ENCODE results near the gene ACAD11.

ACAD11 gene

GRCh38 chr3:132522353-132522752 is 137.3 kb downstream of the ACAD11 start:
- Histone ChIP-seq H3K4me3 (replicated peaks; ENCODE audit: low read depth, low read length) (no peak overlapping the region), H3K27me3 (replicated peaks; ENCODE audit: control insufficient read depth, insufficient read depth, low read length) (no peaks in the 10 kb centered on the region), H3K36me3 (ENCODE audit: control insufficient read depth, insufficient read depth, low read length) (peaks cover 7% of the 10 kb centered on the region)
- TF ChIP-seq, protein P1, sequence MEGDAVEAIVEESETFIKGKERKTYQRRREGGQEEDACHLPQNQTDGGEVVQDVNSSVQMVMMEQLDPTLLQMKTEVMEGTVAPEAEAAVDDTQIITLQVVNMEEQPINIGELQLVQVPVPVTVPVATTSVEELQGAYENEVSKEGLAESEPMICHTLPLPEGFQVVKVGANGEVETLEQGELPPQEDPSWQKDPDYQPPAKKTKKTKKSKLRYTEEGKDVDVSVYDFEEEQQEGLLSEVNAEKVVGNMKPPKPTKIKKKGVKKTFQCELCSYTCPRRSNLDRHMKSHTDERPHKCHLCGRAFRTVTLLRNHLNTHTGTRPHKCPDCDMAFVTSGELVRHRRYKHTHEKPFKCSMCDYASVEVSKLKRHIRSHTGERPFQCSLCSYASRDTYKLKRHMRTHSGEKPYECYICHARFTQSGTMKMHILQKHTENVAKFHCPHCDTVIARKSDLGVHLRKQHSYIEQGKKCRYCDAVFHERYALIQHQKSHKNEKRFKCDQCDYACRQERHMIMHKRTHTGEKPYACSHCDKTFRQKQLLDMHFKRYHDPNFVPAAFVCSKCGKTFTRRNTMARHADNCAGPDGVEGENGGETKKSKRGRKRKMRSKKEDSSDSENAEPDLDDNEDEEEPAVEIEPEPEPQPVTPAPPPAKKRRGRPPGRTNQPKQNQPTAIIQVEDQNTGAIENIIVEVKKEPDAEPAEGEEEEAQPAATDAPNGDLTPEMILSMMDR (IDR thresholded peaks at IDR 0.05; ENCODE audit: insufficient read depth, low read length, poor library complexity, severe bottlenecking): no peak
- no peak for DNase-seq (ENCODE audit: extremely low read depth, insufficient read length)

GRCh38 chr3:132521901-132522300 is 137.7 kb downstream of the ACAD11 start:
- no peak for DNase-seq (ENCODE audit: extremely low read depth, insufficient read length)
- no peaks in the 10 kb centered on the region for H3K27me3 ChIP-seq (replicated peaks; ENCODE audit: control insufficient read depth, insufficient read depth, low read length)
- no peak overlapping the region for H3K4me3 ChIP-seq (replicated peaks; ENCODE audit: low read depth, low read length)
- TF ChIP-seq, protein P1 (IDR thresholded peaks at IDR 0.05; ENCODE audit: insufficient read depth, low read length, poor library complexity, severe bottlenecking): no peak
- H3K36me3 ChIP-seq (ENCODE audit: control insufficient read depth, insufficient read depth, low read length): peaks cover 9% of the 10 kb centered on the region

- no peaks in the 10 kb centered on the region for H3K27me3 ChIP-seq (replicated peaks; ENCODE audit: control insufficient read depth, insufficient read depth, low read length)
- no peak overlapping the region for H3K4me3 ChIP-seq (replicated peaks; ENCODE audit: low read depth, low read length)
- no peak for DNase-seq (ENCODE audit: extremely low read depth, insufficient read length)
- TF ChIP-seq, protein P1 (IDR thresholded peaks at IDR 0.05; ENCODE audit: insufficient read depth, low read length, poor library complexity, severe bottlenecking): no peak
- peaks cover 10% of the 10 kb centered on the region for H3K36me3 ChIP-seq (ENCODE audit: control insufficient read depth, insufficient read depth, low read length)
Observed at GRCh38 chr3:132519914-132520313, 139.7 kb downstream of the ACAD11 start.

GRCh38 chr3:132517311-132517710 is 142.3 kb downstream of the ACAD11 start:
- no peak overlapping the region for H3K4me3 ChIP-seq (replicated peaks; ENCODE audit: low read depth, low read length)
- no peak for DNase-seq (ENCODE audit: extremely low read depth, insufficient read length)
- TF ChIP-seq, protein P1 (IDR thresholded peaks at IDR 0.05; ENCODE audit: insufficient read depth, low read length, poor library complexity, severe bottlenecking): no peak
- H3K27me3 ChIP-seq (replicated peaks; ENCODE audit: control insufficient read depth, insufficient read depth, low read length): no peaks in the 10 kb centered on the region
- peaks cover 10% of the 10 kb centered on the region for H3K36me3 ChIP-seq (ENCODE audit: control insufficient read depth, insufficient read depth, low read length)

DNA sequence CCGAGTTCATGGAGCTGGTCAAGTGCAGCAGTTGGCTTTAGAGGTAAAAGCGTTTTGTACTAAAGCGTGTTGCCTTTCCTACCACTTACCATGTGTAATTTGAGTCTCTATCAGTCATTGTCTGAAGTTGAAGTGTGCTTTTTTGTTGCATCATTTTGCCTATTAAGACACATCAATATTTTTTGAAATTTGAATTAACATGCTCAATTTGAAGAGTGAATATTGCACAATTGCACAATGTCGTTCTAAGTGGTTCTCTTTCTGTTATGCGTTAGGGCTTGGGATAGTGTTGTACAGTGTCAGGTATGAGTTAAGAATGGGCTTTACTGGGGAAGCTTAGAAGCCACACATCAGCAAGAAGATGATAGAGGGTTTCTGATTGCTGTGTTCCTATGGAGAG is 146.6 kb downstream of the ACAD11 start:
- DNase-seq (ENCODE audit: extremely low read depth, insufficient read length): no peak
- Histone ChIP-seq H3K4me3 (replicated peaks; ENCODE audit: low read depth, low read length) (no peak overlapping the region), H3K36me3 (ENCODE audit: control insufficient read depth, insufficient read depth, low read length) (peaks cover 5% of the 10 kb centered on the region), H3K27me3 (replicated peaks; ENCODE audit: control insufficient read depth, insufficient read depth, low read length) (no peaks in the 10 kb centered on the region)
- TF ChIP-seq, protein P1 (IDR thresholded peaks at IDR 0.05; ENCODE audit: insufficient read depth, low read length, poor library complexity, severe bottlenecking): no peak

DNA sequence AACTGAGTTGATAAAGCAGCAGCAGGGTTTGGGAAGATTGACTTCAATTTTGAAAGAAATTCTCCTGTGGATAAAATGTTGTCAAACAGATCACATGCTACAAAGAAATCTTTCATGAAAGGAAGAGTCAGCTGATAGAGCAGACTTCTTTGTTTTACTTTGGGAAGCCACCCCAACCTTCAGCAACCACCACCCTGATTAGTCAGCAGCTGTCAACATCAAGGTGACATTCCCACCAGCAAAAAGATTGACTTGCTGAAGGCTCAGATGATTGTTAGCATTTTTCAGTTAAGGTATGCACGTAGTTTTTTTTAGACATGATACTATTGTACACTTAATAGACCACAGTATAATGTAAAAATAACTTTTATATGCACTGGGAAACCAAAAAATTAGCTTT is 150.1 kb downstream of the ACAD11 start:
- TF ChIP-seq, protein P1 (IDR thresholded peaks at IDR 0.05; ENCODE audit: insufficient read depth, low read length, poor library complexity, severe bottlenecking): no peak
- no peak for DNase-seq (ENCODE audit: extremely low read depth, insufficient read length)
- Histone ChIP-seq H3K36me3 (ENCODE audit: control insufficient read depth, insufficient read depth, low read length) (peaks cover 2% of the 10 kb centered on the region), H3K27me3 (replicated peaks; ENCODE audit: control insufficient read depth, insufficient read depth, low read length) (no peaks in the 10 kb centered on the region), H3K4me3 (replicated peaks; ENCODE audit: low read depth, low read length) (no peak overlapping the region)

Measured in GM06990 (cell line).